ENCODE results near the gene VWA3A. TPM values are rescaled to one million over a fixed set of nuclear protein-coding genes. Genes with fewer than 3 reads are reported as not detected.
"Not testable (repeated sequence)": the region's sequence is repeated elsewhere in the genome, so short reads cannot be mapped to it uniquely, and the experiment has no call there.

Gene VWA3A, protein sequence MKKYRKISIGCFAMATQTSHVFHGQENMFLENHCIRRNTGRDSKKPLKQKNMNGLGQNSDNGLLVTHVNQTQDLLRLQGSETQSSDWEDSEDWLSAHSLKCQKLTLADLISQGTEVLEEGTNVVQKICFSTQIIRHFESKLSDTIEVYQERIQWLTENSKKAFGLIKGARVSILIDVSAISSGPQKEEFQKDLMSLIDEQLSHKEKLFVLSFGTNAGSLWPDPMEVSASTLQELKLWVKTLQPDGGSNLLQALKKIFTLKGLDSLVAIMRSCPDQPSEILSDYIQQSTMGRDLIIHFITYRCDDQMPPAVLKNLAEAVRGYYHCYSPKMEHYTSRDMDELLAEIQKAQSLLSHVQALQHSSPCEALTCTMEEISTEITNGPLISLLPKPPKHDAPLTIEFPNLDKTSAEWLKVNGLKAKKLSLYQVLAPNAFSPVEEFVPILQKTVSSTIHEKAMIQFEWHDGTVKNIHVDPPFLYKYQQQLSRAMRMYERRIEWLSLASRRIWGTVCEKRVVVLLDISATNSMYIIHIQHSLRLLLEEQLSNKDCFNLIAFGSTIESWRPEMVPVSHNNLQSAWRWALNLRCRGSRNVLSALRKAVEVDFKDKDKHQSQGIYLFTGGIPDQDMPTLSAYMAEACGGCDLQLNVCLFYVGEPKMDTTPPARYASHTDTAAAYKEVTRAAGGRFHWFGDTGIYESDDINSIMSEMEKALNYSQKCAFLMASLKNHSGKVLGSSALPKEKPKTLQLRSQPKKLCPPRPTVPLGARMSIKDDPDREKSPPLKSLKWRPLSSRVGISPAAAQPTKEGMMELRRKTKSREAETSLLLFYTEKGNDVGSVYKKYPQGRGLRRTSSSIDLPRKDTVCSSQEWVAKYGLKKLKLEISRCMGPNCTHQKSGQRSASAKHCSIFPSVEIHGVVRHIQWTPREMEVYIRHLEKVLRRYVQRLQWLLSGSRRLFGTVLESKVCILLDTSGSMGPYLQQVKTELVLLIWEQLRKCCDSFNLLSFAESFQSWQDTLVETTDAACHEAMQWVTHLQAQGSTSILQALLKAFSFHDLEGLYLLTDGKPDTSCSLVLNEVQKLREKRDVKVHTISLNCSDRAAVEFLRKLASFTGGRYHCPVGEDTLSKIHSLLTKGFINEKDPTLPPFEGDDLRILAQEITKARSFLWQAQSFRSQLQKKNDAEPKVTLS
- under 1 TPM in 1 of 6 experiments, not detected in 5; 0.15 TPM for total RNA-seq
- long read RNA-seq: 0 reads

DNA sequence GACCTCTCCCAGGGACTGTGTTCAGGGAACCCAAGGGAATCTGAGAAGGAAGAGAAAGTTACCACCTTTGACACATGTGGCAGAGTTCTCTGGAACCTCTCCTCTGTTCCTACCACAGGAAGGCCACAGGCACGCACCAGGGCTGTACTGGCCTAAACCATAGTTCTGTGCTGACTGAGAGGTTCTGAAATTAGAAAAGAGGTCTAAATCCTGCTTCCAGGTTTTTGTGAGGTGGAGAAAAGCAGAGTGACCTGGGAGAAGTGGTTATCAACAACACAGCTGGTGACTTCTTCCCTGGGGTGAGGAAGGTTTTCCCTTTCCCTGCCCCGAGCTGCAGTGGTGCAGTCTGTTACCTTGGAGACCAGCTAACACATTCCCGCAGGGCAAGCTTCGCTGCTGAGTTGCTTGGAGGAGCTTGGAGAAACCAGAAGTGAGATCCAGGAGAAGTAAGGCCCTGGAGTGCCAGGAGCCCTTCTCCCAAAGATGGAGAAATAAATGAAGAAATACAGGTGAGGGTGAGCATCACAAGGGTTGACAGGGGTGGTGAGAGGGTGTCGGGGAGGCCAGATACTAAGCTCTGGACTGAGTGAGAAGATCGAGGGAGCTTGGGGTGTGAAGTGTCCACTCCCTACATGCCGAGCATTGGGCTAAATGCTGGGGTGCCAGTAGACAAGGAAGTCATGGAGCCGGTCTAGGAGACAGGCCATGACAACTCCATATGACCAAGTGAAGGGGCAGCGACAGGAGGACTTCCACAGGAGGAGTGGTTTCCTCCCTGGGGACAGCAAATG, at the start of gene VWA3A:
VWA3A (plus strand) TSS at position 399 of the 791 bp plus-strand sequence; CDS start at position 496, 97 bp downstream.
- WGBS (ENCODE audit: insufficient coverage, low coverage, low lambda C conversion rate, missing lambda C conversion rate): 40% methylated on average over 6 of the region's 9 CpGs
- Histone ChIP-seq H3K27me3 (no peaks in the 10 kb centered on the region), H3K4me1 (no peaks in the 10 kb centered on the region), H3K9me3 (no peaks in the 10 kb centered on the region), H3K36me3 (no peaks in the 10 kb centered on the region), H3K4me3 (no peak within 1 kb of the TSS), H3K27ac (no peak within 1 kb of the TSS)
- intact Hi-C loops (cut with DNase I): no loop called here
- DNase-seq: no peak
- no peak for ATAC-seq
- no peak for TF ChIP-seq POLR2A (IDR thresholded peaks at IDR 0.05)
- TF ChIP-seq, protein P1, sequence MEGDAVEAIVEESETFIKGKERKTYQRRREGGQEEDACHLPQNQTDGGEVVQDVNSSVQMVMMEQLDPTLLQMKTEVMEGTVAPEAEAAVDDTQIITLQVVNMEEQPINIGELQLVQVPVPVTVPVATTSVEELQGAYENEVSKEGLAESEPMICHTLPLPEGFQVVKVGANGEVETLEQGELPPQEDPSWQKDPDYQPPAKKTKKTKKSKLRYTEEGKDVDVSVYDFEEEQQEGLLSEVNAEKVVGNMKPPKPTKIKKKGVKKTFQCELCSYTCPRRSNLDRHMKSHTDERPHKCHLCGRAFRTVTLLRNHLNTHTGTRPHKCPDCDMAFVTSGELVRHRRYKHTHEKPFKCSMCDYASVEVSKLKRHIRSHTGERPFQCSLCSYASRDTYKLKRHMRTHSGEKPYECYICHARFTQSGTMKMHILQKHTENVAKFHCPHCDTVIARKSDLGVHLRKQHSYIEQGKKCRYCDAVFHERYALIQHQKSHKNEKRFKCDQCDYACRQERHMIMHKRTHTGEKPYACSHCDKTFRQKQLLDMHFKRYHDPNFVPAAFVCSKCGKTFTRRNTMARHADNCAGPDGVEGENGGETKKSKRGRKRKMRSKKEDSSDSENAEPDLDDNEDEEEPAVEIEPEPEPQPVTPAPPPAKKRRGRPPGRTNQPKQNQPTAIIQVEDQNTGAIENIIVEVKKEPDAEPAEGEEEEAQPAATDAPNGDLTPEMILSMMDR (IDR thresholded peaks at IDR 0.05): no peak

DNA sequence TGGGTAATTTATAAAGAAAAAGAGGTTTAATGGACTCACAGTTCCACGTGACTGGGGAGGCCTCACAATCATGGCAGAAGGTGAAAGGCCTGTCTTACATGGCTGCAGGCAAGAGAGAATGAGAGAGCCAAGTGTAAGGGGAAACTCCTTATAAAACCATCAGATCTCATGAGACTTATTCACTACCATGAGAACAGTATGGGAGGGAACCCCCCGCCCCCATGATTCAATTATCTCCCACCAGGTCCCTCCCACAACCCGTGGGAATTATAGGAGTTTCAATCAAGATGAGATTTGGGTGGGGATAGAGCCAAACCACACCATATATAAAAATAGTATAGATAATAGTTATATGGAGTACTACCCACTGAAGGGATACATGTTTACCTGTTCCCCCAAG, 48.5 kb upstream of the VWA3A start:
- H3K27me3 ChIP-seq; H3K9me3 ChIP-seq; H3K27ac ChIP-seq; H3K4me1 ChIP-seq; intact Hi-C loops (cut with DNase I); DNase-seq; H3K4me3 ChIP-seq; ATAC-seq; H3K36me3 ChIP-seq: not testable (repeated sequence)
- 89% methylated on average over 3 of the region's 3 CpGs for WGBS (ENCODE audit: insufficient coverage, low coverage, low lambda C conversion rate, missing lambda C conversion rate)

DNA sequence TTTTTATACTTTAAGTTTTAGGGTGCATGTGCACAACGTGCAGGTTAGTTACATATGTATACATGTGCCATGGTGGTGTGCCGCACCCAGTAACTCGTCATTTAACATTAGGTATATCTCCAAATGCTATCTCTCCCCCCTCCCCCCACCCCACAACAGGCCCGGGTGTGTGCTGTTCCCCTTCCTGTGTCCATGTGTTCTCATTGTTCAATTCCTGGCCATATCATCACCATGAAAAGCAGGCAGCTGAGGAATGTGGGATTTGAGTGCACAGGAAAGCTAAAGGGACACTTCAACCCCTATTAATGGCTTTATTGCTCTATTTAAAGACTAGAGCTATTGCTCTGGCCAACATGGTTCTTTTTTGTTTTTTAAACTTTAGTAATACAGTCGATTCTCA, 46.5 kb upstream of the VWA3A start:
- intact Hi-C loops (cut with DNase I); ATAC-seq; H3K4me1 ChIP-seq: not testable (repeated sequence)

DNA sequence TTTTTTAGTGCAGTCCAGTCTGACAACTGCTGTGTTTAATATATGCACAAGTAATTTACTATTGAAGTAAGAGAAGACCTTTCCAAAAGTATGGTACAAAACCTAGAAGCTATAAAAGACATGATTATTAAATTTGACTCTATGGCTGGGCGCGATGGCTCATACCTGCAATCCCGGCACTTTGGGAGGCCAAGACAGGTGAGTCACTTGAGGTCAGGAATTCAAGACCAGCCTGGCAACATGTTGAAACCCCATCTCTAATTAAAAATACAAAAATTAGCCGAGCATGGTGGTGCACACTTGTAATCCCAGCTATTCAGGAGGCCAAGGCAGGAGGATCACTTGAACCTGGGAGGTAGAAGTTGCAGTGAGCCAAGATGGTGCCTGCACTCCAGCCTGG, 41.4 kb upstream of the VWA3A start:
- no peaks in the 10 kb centered on the region for H3K4me1 ChIP-seq
- no peaks in the 10 kb centered on the region for H3K9me3 ChIP-seq
- TF ChIP-seq POLR2A (IDR thresholded peaks at IDR 0.05): no peak
- TF ChIP-seq, protein P1 (IDR thresholded peaks at IDR 0.05): no peak
- no peak for ATAC-seq
- H3K4me3 ChIP-seq: no peak overlapping the region
- intact Hi-C loops (cut with DNase I): no loop called here
- H3K27me3 ChIP-seq: no peaks in the 10 kb centered on the region
- no peak for DNase-seq
- no peaks in the 10 kb centered on the region for H3K36me3 ChIP-seq
- WGBS (ENCODE audit: insufficient coverage, low coverage, low lambda C conversion rate, missing lambda C conversion rate): 98% methylated on average over 4 of the region's 4 CpGs
- H3K27ac ChIP-seq: no peak overlapping the region

More for the DNA sequence above, 46.5 kb upstream of the VWA3A start:
- H3K27me3 ChIP-seq, H3K36me3 ChIP-seq, DNase-seq, H3K9me3 ChIP-seq, H3K4me3 ChIP-seq, H3K27ac ChIP-seq: not testable (repeated sequence)
- 73% methylated on average over 5 of the region's 5 CpGs for WGBS (ENCODE audit: insufficient coverage, low coverage, low lambda C conversion rate, missing lambda C conversion rate)

DNA sequence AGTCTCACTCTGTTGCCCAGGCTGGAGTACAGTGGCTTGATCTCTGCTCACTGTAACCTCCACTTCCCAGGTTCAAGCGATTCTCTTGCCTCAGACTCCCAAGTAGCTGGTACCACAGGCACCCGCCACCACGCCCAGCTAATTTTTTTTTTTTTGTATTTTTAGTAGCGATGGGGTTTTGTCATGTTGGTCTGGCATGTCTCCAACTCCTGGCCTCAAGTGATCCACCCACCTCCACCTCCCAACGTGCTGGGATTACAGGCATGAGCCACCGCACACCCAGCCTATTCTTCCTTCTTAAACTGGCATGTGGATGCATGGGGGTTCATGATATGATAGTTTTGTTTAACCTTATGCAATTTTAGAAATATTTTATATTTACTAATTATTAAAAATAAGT, 39.4 kb upstream of the VWA3A start:
- 75% methylated on average over 6 of the region's 6 CpGs for WGBS (ENCODE audit: insufficient coverage, low coverage, low lambda C conversion rate, missing lambda C conversion rate)
- Histone ChIP-seq H3K4me3 (no peak overlapping the region), H3K27me3 (no peaks in the 10 kb centered on the region), H3K4me1 (no peaks in the 10 kb centered on the region), H3K27ac (no peak overlapping the region), H3K9me3 (no peaks in the 10 kb centered on the region), H3K36me3 (no peaks in the 10 kb centered on the region)
- ATAC-seq (no peak), DNase-seq (no peak)
- intact Hi-C loops (cut with DNase I): no loop called here
- TF ChIP-seq, protein P1 (IDR thresholded peaks at IDR 0.05): no peak
- TF ChIP-seq POLR2A (IDR thresholded peaks at IDR 0.05): no peak

Data from right lobe of liver (tissue), 6 donors.